GM21528 (cell line): ENCODE measurements around the gene ABLIM3.

Experiments
- ATAC-seq: cut with Tn5 transposase; IDR thresholded peaks from one replicate; pipeline ENCODE4 v1.9.1; 2021; ENCODE audit warnings: mild to moderate bottlenecking, moderate library complexity; ENCODE audit not compliant: unreplicated experiment, low FRiP score

Gene ABLIM3

DNA sequence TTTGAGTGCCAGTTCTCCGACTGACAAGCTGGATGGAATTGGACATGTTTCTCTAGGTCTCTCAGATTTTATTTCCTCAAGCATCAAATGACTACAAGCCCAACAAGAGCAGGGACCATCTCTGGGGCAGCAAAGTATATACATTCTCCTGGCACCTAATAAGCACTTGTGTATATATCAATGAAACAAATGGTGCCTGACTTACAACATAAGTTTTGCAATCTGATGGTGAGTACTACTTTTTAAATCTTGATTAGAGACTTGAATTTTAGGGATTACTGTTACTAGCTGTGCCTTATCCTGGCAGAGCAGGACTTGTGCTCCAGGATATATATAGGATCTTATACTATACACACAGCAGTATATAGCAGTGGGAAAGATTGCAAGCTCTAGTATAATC, 8.8 kb upstream of the ABLIM3 start:
- no peak for ATAC-seq

DNA sequence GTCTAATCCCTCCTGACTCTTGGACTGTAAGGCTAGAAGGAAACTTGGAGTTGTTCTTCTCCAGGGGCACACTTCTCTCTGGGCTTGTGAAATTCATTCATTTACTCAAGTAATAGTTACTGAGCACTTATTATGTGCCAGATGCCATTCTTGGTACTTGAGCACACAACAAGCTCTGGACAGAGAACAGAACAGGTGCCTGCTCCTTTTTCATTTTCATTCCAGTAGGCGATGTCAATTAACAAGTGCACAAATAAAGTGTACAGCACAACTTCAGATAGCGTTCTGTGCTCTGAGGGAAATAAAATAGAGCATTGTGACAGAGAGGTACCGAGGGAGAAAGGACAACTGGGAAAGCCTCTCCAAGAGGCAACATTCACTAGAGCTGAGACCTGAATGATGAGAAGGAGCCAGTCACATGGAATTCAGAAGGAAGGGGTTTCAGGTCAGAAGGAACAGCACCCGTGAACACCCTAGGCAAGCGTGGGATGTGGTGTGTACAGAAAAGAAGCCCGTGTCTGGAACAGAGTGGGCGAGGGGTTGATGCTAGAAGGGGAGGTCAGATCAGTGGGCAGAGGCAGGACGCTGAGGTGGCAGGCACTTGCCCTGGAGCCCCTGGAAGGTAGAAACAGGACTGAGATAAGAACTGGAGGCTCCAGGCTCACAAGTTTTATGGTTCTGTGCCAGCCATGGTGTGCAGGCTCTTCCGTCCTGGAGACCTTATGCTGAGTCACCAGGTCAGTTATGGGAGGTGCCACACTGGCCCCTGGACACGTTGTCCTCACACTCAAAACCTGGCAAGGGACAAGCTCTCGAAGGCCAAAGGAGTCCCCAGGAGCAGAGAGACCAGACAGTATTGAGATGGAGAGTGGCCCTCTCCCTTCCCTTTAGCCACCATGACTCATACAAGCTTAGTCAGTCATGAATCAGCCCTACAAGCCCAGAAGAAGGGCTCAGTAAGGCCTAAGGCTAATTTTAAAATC, 7.2 kb upstream of the ABLIM3 start:
- no peak for ATAC-seq

DNA sequence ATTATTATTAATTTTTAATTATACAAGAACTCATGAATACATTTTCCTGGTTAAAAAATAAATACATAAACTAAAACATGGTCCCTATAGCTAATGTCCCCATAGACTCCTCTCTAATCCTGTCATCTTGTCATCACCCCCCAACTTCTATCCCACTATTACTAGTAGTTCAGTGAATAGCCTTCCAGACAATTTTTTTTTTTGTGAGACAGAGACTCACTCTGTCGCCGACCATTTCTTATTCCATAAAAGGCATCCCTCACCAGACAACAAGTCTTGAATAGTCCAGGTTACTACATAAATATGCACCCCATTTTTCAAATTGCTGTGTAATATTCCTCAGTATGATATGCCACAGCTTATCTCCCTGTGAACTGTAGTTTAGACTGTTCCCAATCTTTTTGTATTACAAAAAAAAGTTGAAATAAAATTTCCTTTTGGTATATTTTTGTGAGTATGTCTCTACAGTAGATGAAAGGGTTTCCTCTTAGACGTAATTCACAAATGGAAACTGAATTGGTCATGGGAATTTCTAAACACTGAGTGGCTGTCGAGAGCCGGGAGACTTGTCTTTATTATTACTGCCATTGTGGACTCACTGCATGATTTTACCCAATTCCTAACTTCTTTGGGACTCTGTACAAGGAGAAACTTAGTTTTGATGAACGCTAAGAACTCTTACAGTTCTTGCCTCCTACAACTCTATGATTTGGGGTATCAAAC, 6.4 kb upstream of the ABLIM3 start:
- ATAC-seq, result no peak

DNA sequence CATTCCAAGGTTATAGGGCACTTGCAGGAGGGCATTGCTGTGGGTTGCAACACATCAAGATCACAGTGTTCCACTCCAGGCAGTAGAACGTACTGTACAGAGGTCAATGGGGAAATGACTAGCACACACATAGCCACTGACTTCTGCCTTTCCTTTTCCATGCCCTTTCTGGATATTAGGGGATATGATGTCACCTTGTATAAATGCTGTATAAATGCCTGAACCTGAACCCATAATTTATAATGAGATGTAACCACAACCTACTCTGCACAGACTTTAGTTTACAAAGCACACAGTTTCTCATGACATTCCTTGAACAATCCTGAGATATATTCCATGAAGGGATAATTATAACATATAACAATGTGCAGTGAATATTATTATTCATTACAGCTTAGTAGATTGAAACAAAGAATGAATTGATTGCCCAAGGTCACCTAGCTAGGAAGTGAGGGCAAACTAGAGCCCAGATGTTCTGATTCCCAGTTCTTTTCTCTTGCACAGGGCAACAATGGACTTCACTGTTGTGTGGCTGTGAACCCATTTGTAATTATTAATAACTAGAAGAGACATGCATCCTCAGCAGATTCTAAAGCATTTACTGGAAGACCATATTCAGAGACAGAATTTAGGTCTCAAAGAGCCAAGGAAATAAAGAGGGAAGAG, 5.6 kb upstream of the ABLIM3 start:
- no peak for ATAC-seq

DNA sequence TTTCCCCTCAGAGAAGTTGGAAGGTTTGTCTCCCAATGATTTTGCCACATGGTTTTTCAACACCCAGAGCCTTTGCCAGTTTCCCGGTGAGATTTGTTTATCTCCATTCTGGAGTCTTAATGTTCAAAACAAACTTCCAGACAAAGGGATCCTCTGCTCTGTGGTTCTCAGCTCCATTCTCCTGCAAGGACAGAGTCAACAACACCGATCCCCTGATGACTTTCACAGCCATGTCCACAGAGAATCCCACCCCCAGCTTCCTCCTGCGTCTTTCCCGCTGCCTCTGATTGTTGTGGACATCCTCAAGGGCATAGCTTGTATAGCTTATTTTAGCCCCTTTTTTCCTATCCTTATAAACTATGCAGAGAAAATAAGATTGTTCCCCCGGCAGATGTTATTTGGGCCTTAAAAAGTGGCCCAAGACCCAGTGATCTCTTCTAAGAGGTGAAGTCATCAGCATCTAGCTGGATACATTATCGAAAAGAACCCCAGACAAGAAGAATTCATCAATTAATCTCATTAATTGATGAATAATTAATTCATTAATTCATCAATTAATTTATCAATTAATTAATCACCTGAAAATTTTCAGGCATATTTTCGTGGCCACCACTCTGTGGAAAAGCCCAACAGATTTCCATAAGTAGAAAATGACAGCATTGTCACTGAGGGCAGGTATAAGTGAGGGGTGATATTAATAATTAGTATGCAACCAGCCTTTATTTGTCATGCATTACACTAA, 2.9 kb upstream of the ABLIM3 start:
- ATAC-seq, result no peak

DNA sequence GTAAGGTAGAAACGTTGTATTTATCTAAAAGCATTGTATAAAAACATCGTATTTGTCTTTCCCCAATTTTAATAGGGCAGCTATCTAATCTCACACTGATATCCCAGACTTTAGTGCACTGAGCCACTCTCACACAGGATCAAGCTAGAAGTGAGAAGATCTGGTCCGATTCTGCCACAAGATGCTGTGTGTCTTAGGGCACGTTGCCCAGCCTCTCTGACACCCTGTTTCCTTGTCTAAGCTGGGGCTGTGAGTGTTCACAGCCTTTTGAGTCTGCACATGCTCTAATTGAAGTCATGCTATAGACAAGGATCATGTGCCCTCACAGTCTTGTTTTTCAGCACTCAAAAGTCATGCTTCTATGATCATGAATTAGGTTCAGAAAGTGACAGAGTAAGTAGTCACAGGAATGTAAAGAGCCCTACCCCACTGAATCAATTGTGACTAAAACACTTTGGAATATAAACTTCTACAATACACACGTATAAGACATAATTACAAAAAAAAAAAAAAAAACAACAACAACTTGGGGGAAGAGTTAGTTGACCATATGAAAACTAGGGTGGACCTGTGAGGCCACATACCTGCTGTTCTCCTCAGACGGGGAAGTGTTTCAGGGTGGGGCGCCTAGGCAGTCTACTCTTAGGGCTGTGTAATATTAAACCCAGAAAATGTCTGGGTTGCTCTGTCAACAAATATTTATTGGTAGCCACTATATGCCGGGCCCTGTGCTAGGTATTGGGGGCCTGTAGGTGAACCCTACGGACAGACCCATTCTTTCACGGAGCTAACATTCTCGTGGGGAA, 893 bp upstream of the ABLIM3 start:
- no peak for ATAC-seq

DNA sequence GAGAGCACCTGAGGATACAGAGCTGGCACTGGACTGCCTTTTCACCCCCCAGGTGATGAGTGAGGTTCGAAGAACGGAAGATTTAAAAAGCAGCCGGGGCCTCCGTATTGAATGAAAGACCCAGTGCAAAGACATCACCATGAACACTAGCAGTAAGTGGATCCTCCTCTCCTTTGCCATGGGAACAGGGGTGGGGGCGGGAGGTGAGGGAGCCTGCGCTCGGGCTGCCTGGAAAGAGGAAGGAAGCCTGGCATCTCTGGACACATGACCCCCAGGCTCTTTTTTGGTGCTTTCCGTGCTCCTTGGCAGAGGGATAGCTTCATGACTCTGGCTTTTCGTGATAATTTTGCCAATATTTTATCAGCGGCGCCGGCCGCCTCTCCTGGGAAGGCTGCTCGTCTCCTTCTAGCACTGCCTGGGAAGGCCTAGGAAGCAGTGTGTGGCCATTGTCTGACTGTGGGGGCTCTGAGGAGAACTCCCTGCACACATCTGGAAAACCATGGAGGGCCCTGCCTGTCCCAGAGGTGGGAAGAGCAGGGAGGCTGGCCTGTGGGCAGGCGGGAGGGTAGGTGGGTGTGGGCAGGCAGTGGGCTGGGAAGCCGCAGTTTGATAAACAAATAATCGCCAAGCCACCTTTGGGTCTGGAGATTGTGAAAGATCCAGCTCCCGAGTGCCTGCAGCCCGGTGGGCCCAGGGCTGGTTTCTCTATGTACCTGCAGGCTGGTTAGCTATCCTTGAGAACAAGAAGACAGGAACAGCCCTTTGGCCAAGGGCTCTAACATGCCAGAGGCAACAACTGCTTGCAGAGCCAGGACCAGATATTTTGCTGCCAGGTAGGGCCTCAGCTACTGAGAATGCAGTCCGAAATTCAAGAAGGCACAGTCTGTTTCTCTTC, 911 bp downstream of the ABLIM3 start:
- ATAC-seq, result no peak

DNA sequence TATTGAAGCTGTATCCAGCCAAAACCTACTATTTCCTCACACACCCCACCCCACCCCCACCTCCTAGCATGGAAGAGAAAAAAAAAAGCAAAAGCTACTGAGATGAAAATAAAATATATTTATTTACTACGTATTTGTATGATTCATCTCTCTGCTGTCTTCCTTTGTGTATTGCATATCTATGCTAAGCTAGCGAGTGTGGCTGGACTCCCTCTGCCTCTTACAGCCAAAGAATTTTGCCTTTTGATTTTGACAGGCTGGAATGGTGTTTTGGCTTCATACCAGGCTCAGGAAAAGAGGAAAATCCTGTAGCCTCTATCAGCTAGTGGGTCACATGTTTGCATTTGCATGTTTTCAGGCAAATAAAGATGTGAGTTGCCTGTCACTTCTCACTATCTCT, 2.2 kb downstream of the ABLIM3 start:
- ATAC-seq, result no peak

DNA sequence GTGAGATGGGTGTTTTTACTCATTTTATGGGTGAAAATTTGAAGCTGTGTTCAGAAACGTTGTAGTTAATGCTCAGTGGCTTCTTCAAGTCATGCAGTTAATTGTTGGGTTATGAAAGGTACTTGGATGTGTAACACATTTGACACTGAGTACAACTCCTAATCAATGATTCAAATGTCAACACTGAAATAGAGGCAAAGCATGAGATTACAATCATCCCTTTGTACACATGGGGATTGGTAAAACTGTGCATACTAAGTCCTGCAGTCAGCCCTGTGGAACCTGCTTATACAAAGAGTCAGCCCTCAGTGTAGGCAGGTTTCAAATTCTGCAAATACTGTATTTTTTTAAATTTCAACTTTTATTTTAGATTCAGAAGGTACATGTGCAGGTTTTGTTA, 3.3 kb downstream of the ABLIM3 start:
- no peak for ATAC-seq

DNA sequence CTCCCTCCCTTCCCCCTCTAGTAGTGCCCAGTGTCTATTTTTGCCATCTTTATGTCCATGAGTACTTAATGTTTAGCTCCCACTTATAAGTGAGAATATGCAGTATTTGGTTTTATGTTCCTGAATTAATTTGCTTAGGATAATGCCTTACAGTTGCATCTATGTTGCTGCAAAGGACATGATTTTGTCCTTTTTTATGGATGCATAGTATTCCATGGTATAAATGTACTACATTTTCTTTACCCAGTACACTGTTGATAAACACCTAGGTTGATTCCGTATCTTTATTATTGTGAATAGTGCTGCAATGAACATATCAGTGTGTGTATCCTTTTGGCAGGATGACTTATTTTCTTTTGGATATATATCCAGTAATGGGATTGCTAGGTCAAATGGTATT, 3.8 kb downstream of the ABLIM3 start:
- no peak for ATAC-seq

DNA sequence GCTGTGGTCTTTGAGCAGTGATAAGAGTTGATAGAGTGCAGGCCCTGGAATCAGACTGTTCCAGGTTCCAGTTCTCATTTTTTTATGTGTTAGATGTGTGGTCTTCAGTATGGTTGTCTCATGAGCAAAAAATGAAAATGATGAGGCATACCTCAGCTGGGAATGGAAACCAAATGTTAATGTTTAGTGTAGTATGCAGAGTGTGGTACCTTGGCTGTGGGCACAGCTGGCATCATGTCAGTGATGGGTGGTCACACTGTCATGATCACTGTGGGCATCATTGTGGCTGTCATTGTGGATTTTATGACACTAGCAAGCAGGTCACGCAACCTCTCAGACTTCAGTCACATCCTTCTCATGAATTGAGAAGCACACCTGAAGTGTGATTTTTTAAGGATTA, 6.4 kb downstream of the ABLIM3 start:
- ATAC-seq, result no peak

DNA sequence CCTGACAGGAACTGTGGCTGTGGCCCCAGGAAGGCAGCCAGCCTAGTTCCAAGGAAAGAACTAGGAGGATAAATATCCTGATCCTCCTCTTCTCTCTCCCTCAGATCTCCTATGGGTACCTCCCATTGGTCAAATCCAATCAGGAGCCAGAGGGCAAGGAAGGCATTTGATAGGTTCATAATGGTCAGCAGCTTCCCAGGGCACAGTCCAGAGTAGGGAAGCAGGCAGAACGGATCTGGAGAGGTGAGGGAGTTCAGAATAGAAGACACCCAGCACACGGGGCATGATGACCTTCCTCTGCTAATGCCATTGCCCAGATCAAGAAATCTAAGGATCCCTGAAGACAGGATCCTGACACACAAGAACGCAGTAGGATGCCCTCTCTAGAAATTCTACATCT, 8.6 kb downstream of the ABLIM3 start:
- ATAC-seq, result no peak

DNA sequence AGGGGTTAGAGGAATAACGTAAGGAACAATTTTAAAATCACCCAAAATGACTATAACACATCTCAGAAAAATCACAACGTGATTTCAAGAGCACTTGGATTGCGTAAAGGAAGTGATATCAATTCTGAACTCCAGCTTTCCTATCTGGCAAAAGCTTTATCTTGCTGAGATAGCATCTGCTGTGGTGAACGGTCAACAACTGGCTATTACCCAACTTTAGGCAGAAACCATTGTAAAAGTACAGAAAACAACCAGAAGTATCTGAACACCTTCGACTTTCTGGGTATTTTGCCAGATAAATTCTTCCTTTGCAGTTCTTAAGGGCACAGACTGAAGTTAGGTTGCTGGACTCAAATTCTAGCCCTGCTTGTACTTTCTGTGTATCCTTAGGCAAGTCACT, 9.2 kb downstream of the ABLIM3 start:
- no peak for ATAC-seq

DNA sequence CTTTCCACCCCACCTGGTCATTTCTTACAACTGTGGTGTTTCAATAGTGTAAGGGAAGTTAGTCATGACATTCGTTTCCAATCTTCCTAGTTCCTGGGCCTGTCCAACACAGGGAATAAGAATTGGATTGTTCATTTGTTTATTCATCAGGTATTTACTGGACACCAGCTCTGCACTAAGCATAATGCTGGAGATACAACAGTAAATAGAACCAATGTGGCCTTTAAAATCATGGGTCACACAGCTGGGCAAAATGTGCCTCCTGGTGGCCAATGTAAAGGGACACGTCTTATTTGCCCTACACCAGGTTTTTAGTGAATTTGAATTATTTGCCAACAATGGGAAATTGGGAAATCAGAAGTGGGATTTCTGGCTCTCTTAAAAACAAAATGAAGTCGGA, 10.4 kb downstream of the ABLIM3 start:
- no peak for ATAC-seq

DNA sequence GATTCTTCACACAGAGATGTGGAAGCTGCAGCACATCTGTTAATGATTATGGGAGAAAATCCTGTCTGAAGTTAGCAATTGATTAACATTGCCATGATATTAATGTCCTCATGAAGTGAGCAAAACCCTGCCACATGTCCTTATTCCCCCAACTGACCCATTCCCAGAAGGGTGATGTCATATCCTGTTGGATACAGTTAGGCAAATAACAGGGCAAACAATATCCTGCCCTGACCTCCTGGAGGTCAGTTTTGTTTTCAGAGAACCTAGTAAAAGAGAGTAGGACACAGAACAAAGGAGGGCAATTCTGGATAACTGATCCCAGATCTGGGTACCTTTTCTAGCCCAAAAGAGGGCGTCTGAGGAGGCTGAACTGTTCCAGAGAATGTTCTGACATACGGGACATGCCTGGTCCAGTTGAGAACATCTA, 11.0 kb downstream of the ABLIM3 start:
- ATAC-seq, result no peak

DNA sequence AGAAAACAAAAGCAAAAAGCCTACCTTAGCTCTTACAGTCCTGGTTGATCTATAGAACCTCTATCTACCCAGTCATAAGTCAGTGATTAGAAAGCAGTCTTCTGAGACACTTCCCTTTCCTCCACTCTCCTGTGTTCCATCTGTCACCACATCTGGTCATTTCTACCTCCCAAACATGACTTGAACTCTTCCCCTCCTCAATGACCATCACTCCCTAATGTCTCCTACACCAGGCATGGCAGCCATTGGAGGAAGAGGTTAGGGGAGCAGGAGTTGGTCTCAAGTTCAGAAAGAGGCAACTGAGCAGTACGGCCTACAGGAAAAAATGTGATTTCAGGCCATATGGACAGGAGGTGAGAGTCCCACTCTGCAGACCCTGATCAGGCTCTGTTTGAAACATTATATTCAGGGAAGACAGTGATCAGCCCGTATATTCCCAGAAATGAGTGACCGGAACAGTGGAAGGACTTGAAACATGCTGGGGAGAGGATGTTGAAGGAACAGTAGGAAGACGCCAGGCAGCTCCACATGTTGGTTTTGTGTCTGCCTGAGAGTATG, 12.0 kb downstream of the ABLIM3 start:
- ATAC-seq, result no peak

DNA sequence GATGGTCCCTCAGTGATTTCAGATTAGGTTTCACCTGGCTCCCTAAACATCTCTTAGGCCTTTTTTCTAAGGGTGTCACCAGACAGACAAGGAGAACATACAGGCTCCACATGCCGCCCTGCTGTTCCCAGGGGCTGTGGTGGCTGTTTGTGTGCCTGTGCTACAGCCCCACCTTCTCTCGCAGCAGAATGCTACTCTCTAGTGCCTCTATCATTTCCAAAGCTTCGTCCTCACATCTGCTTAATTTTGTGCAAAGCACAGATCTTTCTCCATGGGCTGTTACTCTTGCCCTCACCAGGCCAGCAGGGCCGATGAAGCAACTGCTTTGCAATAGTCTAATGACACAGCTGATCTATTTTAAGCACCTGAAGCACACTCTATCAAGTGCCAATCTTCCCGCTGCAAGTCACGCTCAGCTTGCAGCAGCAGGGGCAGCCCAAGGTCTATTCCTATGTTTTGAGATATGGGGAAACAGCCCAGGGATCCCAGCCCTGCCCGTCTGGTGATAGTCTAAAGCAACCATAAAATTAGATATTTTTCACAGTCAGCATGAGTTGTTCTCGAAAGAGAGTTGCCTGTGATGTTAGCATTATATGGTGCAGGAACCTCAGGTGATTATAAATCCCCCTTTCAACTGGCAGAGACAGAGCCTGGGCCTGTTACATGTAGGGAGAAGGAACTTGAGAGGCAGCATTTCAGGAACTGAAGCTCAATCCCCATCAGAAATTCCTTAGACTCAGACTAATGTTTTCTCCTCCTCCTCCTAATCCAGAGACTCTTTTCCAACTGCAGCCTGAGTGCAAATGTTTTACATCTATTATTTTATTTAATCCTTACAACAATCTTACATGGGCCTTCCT, 12.7 kb downstream of the ABLIM3 start:
- ATAC-seq, result no peak

DNA sequence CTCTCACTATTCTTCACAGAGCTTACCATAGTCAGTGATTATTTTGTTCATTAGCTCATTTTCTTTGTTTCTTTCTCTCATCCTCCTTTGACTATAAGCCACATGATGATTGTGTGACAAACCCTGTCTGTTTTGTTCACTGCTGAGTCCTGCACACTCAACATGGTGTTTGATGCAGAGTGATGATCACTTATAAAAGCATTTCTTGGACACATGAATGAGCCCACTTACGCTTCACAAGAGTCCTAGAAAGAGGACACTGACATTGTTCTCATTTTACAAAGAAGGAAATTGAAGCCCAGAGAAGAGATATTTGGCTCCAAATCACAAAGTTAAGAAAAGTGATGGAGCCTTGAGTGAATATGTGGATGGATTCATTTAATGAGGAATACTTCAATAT, 13.4 kb downstream of the ABLIM3 start:
- no peak for ATAC-seq
